ENCODE results near the gene DUSP9. TPM values are rescaled to one million over a fixed set of nuclear protein-coding genes. Genes with fewer than 3 reads are reported as not detected.

The DUSP9 gene
- total RNA-seq, 1 donor from 2014 or later: 0.20 TPM

GRCh38 chrX:153614818-153615217 is 32.2 kb upstream of the DUSP9 start:
- Mint-ChIP-seq H3K4me3 (ENCODE audit: unreplicated experiment) (no peak overlapping the region), H3K27ac (ENCODE audit: unreplicated experiment) (no peak overlapping the region), H3K27me3 (ENCODE audit: low read depth, unreplicated experiment) (peaks cover 54% of the 10 kb centered on the region), H3K4me1 (ENCODE audit: low read depth, unreplicated experiment) (no peaks in the 10 kb centered on the region), H3K9me3 (ENCODE audit: unreplicated experiment) (peaks cover 2% of the 10 kb centered on the region), H3K36me3 (ENCODE audit: low read depth, unreplicated experiment) (no peaks in the 10 kb centered on the region)
- Histone ChIP-seq H3K4me3 (ENCODE audit: insufficient read depth, low read depth, low read length) (no peak overlapping the region), H3K27me3 (ENCODE audit: insufficient read depth, low read length) (peaks cover 13% of the 10 kb centered on the region), H3K36me3 (ENCODE audit: insufficient read depth, low read length) (no peaks in the 10 kb centered on the region), H3K79me2 (ENCODE audit: insufficient read depth, low read length) (no peaks in the 10 kb centered on the region), H3K9me3 (ENCODE audit: insufficient read depth, low read depth, low read length) (no peaks in the 10 kb centered on the region), H3K27ac (ENCODE audit: low read depth, low read length) (no peak overlapping the region), H3K9ac (ENCODE audit: low read length) (no peak overlapping the region), H3K4me1 (ENCODE audit: insufficient read depth, low read length) (no peaks in the 10 kb centered on the region), H3K4me2 (ENCODE audit: low read length) (no peak overlapping the region), H2AFZ (ENCODE audit: low read depth, low read length) (no peak overlapping the region), H4K20me1 (ENCODE audit: insufficient read depth, low read length) (no peaks in the 10 kb centered on the region)
- DNase-seq (ENCODE audit: low read depth) (no peak), FAIRE-seq (peak; percentile 52)
- no peak for TF ChIP-seq EZH2 (IDR thresholded peaks at IDR 0.05; ENCODE audit: insufficient read depth, low read length)
- TF ChIP-seq, protein P1, sequence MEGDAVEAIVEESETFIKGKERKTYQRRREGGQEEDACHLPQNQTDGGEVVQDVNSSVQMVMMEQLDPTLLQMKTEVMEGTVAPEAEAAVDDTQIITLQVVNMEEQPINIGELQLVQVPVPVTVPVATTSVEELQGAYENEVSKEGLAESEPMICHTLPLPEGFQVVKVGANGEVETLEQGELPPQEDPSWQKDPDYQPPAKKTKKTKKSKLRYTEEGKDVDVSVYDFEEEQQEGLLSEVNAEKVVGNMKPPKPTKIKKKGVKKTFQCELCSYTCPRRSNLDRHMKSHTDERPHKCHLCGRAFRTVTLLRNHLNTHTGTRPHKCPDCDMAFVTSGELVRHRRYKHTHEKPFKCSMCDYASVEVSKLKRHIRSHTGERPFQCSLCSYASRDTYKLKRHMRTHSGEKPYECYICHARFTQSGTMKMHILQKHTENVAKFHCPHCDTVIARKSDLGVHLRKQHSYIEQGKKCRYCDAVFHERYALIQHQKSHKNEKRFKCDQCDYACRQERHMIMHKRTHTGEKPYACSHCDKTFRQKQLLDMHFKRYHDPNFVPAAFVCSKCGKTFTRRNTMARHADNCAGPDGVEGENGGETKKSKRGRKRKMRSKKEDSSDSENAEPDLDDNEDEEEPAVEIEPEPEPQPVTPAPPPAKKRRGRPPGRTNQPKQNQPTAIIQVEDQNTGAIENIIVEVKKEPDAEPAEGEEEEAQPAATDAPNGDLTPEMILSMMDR (IDR thresholded peaks at IDR 0.05; ENCODE audit: insufficient read depth, low read depth, low read length): no peak

GRCh38 chrX:153620576-153620975 is 26.4 kb upstream of the DUSP9 start:
- TF ChIP-seq, protein P1 (IDR thresholded peaks at IDR 0.05; ENCODE audit: insufficient read depth, low read depth, low read length): no peak
- TF ChIP-seq EZH2 (IDR thresholded peaks at IDR 0.05; ENCODE audit: insufficient read depth, low read length): no peak
- H3K9ac ChIP-seq (ENCODE audit: low read length): no peak overlapping the region
- no peaks in the 10 kb centered on the region for H3K36me3 ChIP-seq (ENCODE audit: insufficient read depth, low read length)
- no peak overlapping the region for H3K4me2 ChIP-seq (ENCODE audit: low read length)
- H3K27ac ChIP-seq (ENCODE audit: low read depth, low read length): no peak overlapping the region
- Mint-ChIP-seq H3K9me3 (ENCODE audit: unreplicated experiment) (no peaks in the 10 kb centered on the region), H3K27me3 (ENCODE audit: low read depth, unreplicated experiment) (peaks cover 50% of the 10 kb centered on the region), H3K4me1 (ENCODE audit: low read depth, unreplicated experiment) (no peaks in the 10 kb centered on the region), H3K4me3 (ENCODE audit: unreplicated experiment) (no peak overlapping the region), H3K36me3 (ENCODE audit: low read depth, unreplicated experiment) (no peaks in the 10 kb centered on the region), H3K27ac (ENCODE audit: unreplicated experiment) (no peak overlapping the region)
- no peaks in the 10 kb centered on the region for H3K9me3 ChIP-seq (ENCODE audit: insufficient read depth, low read depth, low read length)
- H3K4me1 ChIP-seq (ENCODE audit: insufficient read depth, low read length): no peaks in the 10 kb centered on the region
- H3K27me3 ChIP-seq (ENCODE audit: insufficient read depth, low read length): peaks cover 2% of the 10 kb centered on the region
- DNase-seq (ENCODE audit: low read depth): no peak
- H3K79me2 ChIP-seq (ENCODE audit: insufficient read depth, low read length): no peaks in the 10 kb centered on the region
- no peak for FAIRE-seq
- no peak overlapping the region for H3K4me3 ChIP-seq (ENCODE audit: insufficient read depth, low read depth, low read length)
- no peaks in the 10 kb centered on the region for H4K20me1 ChIP-seq (ENCODE audit: insufficient read depth, low read length)
- H2AFZ ChIP-seq (ENCODE audit: low read depth, low read length): no peak overlapping the region

DNA sequence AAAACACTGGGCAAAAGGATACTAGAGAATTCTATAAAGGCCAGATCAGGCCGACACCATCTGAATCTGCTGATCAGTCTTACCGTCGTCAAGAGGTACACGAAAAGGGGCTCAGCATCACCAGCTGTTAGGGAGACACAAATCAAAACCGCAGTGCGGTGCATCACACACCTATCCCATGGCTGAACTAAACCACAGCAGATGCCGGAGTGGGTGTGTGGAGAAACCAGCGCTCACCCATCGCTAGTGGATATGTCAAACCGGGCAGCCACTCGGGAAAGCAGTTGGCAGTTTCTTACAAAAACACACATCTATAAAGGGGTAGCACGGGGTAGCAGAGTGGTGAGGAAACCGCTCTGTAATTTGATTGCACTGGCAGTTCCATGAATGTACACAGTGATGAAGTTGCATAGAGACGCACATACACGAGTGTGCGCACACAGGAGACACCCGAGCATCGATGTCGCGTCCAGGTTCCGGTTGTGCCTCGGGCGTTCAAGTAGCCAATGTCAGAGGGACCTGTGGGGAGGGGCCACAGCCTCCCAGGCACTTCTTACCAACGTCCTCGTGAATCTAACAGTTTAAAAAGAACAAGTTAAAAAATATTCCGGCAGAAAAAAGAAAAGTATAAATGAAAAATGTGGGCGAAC is 24.9 kb upstream of the DUSP9 start:
- FAIRE-seq: no peak

More for the DNA sequence above, 24.9 kb upstream of the DUSP9 start:
- H3K4me2 ChIP-seq (ENCODE audit: low read length): no peak overlapping the region
- TF ChIP-seq, protein P1 (IDR thresholded peaks at IDR 0.05; ENCODE audit: insufficient read depth, low read depth, low read length): no peak
- TF ChIP-seq EZH2 (IDR thresholded peaks at IDR 0.05; ENCODE audit: insufficient read depth, low read length): no peak
- Mint-ChIP-seq H3K27me3 (ENCODE audit: low read depth, unreplicated experiment) (peaks cover 38% of the 10 kb centered on the region), H3K9me3 (ENCODE audit: unreplicated experiment) (no peaks in the 10 kb centered on the region), H3K36me3 (ENCODE audit: low read depth, unreplicated experiment) (no peaks in the 10 kb centered on the region), H3K4me1 (ENCODE audit: low read depth, unreplicated experiment) (no peaks in the 10 kb centered on the region), H3K4me3 (ENCODE audit: unreplicated experiment) (no peak overlapping the region), H3K27ac (ENCODE audit: unreplicated experiment) (no peak overlapping the region)
- H3K36me3 ChIP-seq (ENCODE audit: insufficient read depth, low read length): no peaks in the 10 kb centered on the region
- no peaks in the 10 kb centered on the region for H3K79me2 ChIP-seq (ENCODE audit: insufficient read depth, low read length)
- no peak for DNase-seq (ENCODE audit: low read depth)
- no peaks in the 10 kb centered on the region for H3K9me3 ChIP-seq (ENCODE audit: insufficient read depth, low read depth, low read length)
- no peak overlapping the region for H3K4me3 ChIP-seq (ENCODE audit: insufficient read depth, low read depth, low read length)
- H4K20me1 ChIP-seq (ENCODE audit: insufficient read depth, low read length): no peaks in the 10 kb centered on the region
- H2AFZ ChIP-seq (ENCODE audit: low read depth, low read length): no peak overlapping the region
- peaks cover 2% of the 10 kb centered on the region for H3K27me3 ChIP-seq (ENCODE audit: insufficient read depth, low read length)
- H3K27ac ChIP-seq (ENCODE audit: low read depth, low read length): no peak overlapping the region
- no peak overlapping the region for H3K9ac ChIP-seq (ENCODE audit: low read length)
- H3K4me1 ChIP-seq (ENCODE audit: insufficient read depth, low read length): no peaks in the 10 kb centered on the region

Measured in astrocyte (in vitro differentiated cells and primary cell).